ENCODE results near the gene SELENOK.

DNA sequence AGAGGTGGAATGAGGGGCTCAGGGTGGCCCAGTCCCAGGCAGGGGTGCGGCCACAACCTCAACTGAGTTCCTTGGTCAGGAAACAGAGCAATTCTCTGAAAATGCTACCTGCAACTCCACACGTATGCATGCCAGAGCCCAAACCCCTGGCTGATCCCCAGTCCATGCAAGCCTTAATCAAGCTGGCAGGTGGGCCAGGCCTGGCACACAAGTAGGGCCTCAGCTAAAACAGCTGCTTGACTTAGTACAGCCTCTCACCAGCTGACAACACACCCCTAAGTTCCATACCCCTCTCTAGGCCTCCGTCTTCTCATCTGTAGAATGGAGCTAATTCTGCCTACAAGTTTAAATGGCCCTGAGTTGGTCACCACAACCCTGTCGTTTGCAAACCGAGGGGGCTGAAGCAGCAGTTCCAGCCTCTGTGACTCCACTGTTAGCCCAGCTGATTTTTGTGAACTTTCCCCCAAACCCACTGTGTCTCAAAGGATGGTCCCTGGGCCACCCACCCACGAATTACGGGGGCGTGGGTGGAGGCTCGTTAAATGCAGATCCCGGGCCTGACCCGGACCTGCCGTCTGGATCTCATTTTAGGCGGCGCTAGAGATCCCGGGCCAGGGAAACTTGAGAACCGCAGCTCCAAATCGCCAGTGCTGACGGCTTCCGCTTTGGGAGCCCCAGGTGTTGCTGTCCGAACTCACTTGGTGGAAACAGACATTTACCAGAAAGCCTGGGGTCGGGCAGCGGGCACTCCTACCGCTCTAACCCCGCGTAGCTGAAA is 46.4 kb downstream of the SELENOK start:
- TF ChIP-seq EZH2 (IDR thresholded peaks at IDR 0.05) = no peak
- no peak for TF ChIP-seq POLR2AphosphoS5 (IDR thresholded peaks at IDR 0.05; ENCODE audit: borderline replicate concordance, low read depth, low read length)

All from SK-N-MC (cell line).